LNCAP (cell line): ENCODE results near the gene ZNF511.

Source experiments
- CTCF ChIP-seq: fragments of 450-650 bp; IDR thresholded peaks from 2 replicates; pipeline ENCODE4 v1.5.1; 2017; ENCODE audit warnings: mild to moderate bottlenecking

ZNF511 gene

GRCh38 chr10:133299224-133299623, 9.5 kb upstream of the ZNF511 start:
- TF ChIP-seq CTCF: no peak

- no peak for TF ChIP-seq CTCF
These were observed 9.0 kb upstream of the ZNF511 start for GRCh38 chr10:133299738-133300137.

- no peak for TF ChIP-seq CTCF
These were observed 6.5 kb upstream of the ZNF511 start for GRCh38 chr10:133302230-133302629.

GRCh38 chr10:133303206-133303605, 5.5 kb upstream of the ZNF511 start:
- no peak for TF ChIP-seq CTCF

DNA sequence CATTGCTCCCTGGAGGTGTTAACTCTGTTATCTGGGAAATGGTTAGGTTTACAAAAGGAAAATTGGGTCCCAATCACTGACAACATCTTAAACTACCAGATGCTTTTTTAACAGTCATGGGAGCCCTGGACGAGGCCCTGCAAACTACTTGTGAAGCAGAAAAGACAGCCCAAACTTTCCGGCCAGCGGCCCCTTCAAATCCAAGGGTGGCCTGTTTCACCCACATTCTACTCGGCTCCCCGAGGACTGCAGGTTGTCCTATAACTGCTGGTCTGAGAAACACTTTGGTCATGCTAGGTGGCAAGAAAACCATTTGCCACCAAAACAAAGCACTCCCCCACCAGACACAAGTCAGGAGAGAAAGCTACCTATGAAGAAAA, 2.6 kb upstream of the ZNF511 start:
- TF ChIP-seq CTCF: no peak

DNA sequence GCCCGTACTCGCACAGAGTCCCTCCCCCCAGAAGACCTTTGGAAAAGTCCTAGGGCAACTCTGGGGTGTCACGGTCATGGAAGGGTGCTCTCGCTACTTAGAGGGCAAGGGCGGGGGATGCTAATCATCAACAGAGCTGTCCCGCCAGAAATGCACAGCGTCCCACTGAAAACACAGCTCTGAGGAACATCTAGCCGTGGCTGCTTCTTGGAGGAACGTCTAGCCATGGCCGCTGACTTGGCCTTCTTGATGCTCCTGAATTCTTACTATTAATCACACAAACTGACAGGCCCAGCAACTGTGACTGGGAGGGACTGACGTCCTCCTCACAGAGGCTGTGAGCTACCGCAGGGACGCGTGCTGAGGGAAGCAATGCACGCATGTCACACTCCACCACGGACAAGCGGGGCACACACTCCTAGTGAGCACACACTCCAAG, 1.8 kb upstream of the ZNF511 start:
- no peak for TF ChIP-seq CTCF

- peak; percentile 91 for TF ChIP-seq CTCF
These were observed 816 bp upstream of the ZNF511 start for GRCh38 chr10:133307776-133308420.
